Endodermal cell (in vitro differentiated cells): ENCODE results near the gene KIF26B. TPM values are rescaled to one million over a fixed set of nuclear protein-coding genes. Genes with fewer than 3 reads are reported as not detected.
A peak's percentile ranks its signal among the peaks of the same experiment; 100 is the strongest.
"Not testable (repeated sequence)": the region's sequence is repeated elsewhere in the genome, so short reads cannot be mapped to it uniquely, and the experiment has no call there.

Experiments used
- DNase-seq: peaks from one replicate; pipeline ENCODE4 v3.0.0-alpha.2; 2017
- H3K27ac ChIP-seq: 2 replicates; pipeline ENCODE4 v1.5.1; 2013; ENCODE audit warnings: mild to moderate bottlenecking, low read depth, low read length, moderate library complexity
- H3K27me3 ChIP-seq: 2 replicates; pipeline ENCODE4 v1.6.1; 2013; ENCODE audit warnings: mild to moderate bottlenecking, low read length, moderate library complexity; ENCODE audit not compliant: insufficient read depth, control insufficient read depth, poor library complexity, severe bottlenecking
- H3K36me3 ChIP-seq: 2 replicates; pipeline ENCODE4 v1.7.0; 2013; ENCODE audit warnings: mild to moderate bottlenecking, low read length, moderate library complexity; ENCODE audit not compliant: control insufficient read depth, insufficient read depth
- H3K4me1 ChIP-seq: one replicate; pipeline ENCODE4 v1.7.0; 2013; ENCODE audit warnings: low read length; ENCODE audit not compliant: control insufficient read depth, insufficient read depth
- H3K4me3 ChIP-seq: 2 replicates; pipeline ENCODE4 v1.5.1; 2013; ENCODE audit warnings: mild to moderate bottlenecking, low read length, moderate library complexity
- H3K9ac ChIP-seq: 2 replicates; pipeline ENCODE4 v1.6.1; 2013; ENCODE audit warnings: mild to moderate bottlenecking, low read length, moderate library complexity; ENCODE audit not compliant: poor library complexity, severe bottlenecking; ENCODE audit errors: extremely low read depth
- H3K9me3 ChIP-seq: 2 replicates; pipeline ENCODE4 v1.6.1; 2013; ENCODE audit warnings: mild to moderate bottlenecking, low read length, moderate library complexity; ENCODE audit not compliant: control insufficient read depth
- H3K27ac Mint-ChIP-seq: 2 replicates; pipeline ENCODE4 v1.8.0; 2020; ENCODE audit warnings: mixed read lengths
- H3K27me3 Mint-ChIP-seq: 2 replicates; pipeline ENCODE4 v1.8.0; 2021; ENCODE audit warnings: mild to moderate bottlenecking, mixed read lengths; ENCODE audit not compliant: insufficient read depth
- H3K36me3 Mint-ChIP-seq: 2 replicates; pipeline ENCODE4 v1.8.0; 2020; ENCODE audit warnings: low read depth, mixed read lengths
- H3K4me1 Mint-ChIP-seq: 2 replicates; pipeline ENCODE4 v1.8.0; 2020; ENCODE audit warnings: mixed read lengths
- H3K4me3 Mint-ChIP-seq: 2 replicates; pipeline ENCODE4 v1.8.0; 2020; ENCODE audit warnings: mild to moderate bottlenecking, moderate library complexity, mixed read lengths
- H3K9me3 Mint-ChIP-seq: 2 replicates; pipeline ENCODE4 v1.8.0; 2020; ENCODE audit warnings: mild to moderate bottlenecking, mixed read lengths
- WGBS, 2 experiments: methylation state at CpG; one replicate each; pipeline versions ENCODE4 v1.1.5 to v1.1.7; 2013; ENCODE audit warnings: missing lambda C conversion rate in 2 of 2, mixed read lengths in 1 of 2; ENCODE audit not compliant: insufficient coverage in 1 of 2, insufficient read length in 1 of 2; 5-methylcytosine and 5-hydroxymethylcytosine counted together
- total RNA-seq, 2 donors: library from RNA; stranded (reverse); fragmentation: NEBNext Ultra II Directional in 1 of 2; extraction: Animal tissue kit (Norgen Biotek cat#: 25700) in 1 of 2; gene quantifications; 2 replicates in 1 of 2; 3 replicates in 1 of 2; pipeline ENCODE4 v1.2.1, GENCODE V29; 2021
- TF ChIP-seq, protein P1 (sequence below): fragments of 200-600 bp; sonication (generic); conservative IDR thresholded peaks from 2 replicates; pipeline ENCODE4 v1.5.0; 2021; ENCODE audit warnings: antibody characterized with exemption, mild to moderate bottlenecking

KIF26B gene
- total RNA-seq, 2 donors from 2014 or later = 12.3 to 21.0 TPM

GRCh38 chr1:245710961-245711903 lies 556.4 kb downstream of the KIF26B start:
- H3K27me3 ChIP-seq = no peaks in the 10 kb centered on the region
- no peaks in the 10 kb centered on the region for H3K9me3 ChIP-seq
- Mint-ChIP-seq H3K4me3 (no peak overlapping the region), H3K27ac (no peak overlapping the region), H3K9me3 (no peaks in the 10 kb centered on the region), H3K27me3 (peaks cover 3% of the 10 kb centered on the region), H3K4me1 (peaks cover 7% of the 10 kb centered on the region), H3K36me3 (peaks cover 3% of the 10 kb centered on the region)
- DNase-seq = peak; percentile 80
- H3K36me3 ChIP-seq = no peaks in the 10 kb centered on the region
- H3K27ac ChIP-seq = no peak overlapping the region
- H3K4me1 ChIP-seq = no peaks in the 10 kb centered on the region
- WGBS, 2 experiments = 84 to 92% methylated on average over 20 to 30 of the region's 30 CpGs
- TF ChIP-seq, protein P1, sequence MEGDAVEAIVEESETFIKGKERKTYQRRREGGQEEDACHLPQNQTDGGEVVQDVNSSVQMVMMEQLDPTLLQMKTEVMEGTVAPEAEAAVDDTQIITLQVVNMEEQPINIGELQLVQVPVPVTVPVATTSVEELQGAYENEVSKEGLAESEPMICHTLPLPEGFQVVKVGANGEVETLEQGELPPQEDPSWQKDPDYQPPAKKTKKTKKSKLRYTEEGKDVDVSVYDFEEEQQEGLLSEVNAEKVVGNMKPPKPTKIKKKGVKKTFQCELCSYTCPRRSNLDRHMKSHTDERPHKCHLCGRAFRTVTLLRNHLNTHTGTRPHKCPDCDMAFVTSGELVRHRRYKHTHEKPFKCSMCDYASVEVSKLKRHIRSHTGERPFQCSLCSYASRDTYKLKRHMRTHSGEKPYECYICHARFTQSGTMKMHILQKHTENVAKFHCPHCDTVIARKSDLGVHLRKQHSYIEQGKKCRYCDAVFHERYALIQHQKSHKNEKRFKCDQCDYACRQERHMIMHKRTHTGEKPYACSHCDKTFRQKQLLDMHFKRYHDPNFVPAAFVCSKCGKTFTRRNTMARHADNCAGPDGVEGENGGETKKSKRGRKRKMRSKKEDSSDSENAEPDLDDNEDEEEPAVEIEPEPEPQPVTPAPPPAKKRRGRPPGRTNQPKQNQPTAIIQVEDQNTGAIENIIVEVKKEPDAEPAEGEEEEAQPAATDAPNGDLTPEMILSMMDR = no peak
- no peak overlapping the region for H3K4me3 ChIP-seq
- no peak overlapping the region for H3K9ac ChIP-seq

DNA sequence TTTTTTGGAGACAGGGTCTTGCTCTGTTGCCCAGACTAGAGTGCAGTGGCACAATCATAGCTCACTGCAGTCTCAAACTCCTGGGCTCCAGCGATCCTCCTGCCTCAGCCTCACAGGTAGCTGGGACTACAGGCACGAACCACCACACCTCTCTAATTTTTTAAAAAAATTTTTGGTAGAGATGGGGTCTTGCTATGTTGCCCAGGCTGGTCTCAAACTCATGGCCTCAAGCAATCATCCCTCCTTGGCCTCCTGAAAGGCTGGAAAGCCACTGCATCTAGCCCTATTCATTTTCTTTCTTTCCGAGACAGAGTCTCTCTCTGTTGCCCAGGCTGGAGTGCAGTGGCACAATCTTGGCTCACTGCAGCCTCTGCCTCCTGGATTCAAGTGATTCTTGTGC lies 559.2 kb downstream of the KIF26B start:
- WGBS, 2 experiments = 90 to 100% methylated on average over 1 to 3 of the region's 3 CpGs
- not testable (repeated sequence) for H3K36me3 Mint-ChIP-seq, DNase-seq, H3K9me3 Mint-ChIP-seq, H3K27ac Mint-ChIP-seq, H3K36me3 ChIP-seq, H3K4me1 ChIP-seq, H3K9ac ChIP-seq, H3K4me3 ChIP-seq, H3K27me3 Mint-ChIP-seq, H3K4me3 Mint-ChIP-seq, H3K27ac ChIP-seq, H3K9me3 ChIP-seq, H3K4me1 Mint-ChIP-seq, H3K27me3 ChIP-seq

- Mint-ChIP-seq H3K9me3 (no peaks in the 10 kb centered on the region), H3K36me3 (no peaks in the 10 kb centered on the region), H3K27me3 (peaks cover 3% of the 10 kb centered on the region), H3K27ac (no peak overlapping the region), H3K4me1 (peaks cover 2% of the 10 kb centered on the region), H3K4me3 (no peak overlapping the region)
- H3K36me3 ChIP-seq = no peaks in the 10 kb centered on the region
- no peak overlapping the region for H3K9ac ChIP-seq
- WGBS, 2 experiments = 90% methylated on average over 4 to 9 of the region's 9 CpGs
- H3K4me3 ChIP-seq = no peak overlapping the region
- H3K27ac ChIP-seq = no peak overlapping the region
- no peaks in the 10 kb centered on the region for H3K9me3 ChIP-seq
- H3K27me3 ChIP-seq = no peaks in the 10 kb centered on the region
- no peaks in the 10 kb centered on the region for H3K4me1 ChIP-seq
- TF ChIP-seq, protein P1 = no peak
- peak; percentile 29 for DNase-seq
Observed at GRCh38 chr1:245715291-245715701, 560.5 kb downstream of the KIF26B start.
